Skin epidermis (tissue), 12 donors: ENCODE results near the gene LY6G6D.

Experiments
- H3K27ac ChIP-seq, 21 experiments: fragments of 200-600 bp; sonication (generic) in 11 of 21; one replicate each; pipeline ENCODE4 v1.5.0; 2020; ENCODE audit warnings: mild to moderate bottlenecking in 3 of 21, inconsistent platforms in 2 of 21, moderate library complexity in 2 of 21
- H3K4me3 ChIP-seq, 7 experiments: fragments of 200-600 bp; sonication (generic) in 2 of 7; one replicate each; pipeline ENCODE4 v1.5.0; 2020; ENCODE audit warnings: inconsistent platforms in 2 of 7, mild to moderate bottlenecking in 2 of 7, moderate library complexity in 1 of 7

Gene LY6G6D

GRCh38 chr6:31729979-31730630 lies 15.0 kb downstream of the LY6G6D start:
- Histone ChIP-seq H3K4me3 (peak overlapping the region; percentile 52 to 82 (median 77)), H3K27ac (peak overlapping the region; percentile 51 to 95 (median 89))

DNA sequence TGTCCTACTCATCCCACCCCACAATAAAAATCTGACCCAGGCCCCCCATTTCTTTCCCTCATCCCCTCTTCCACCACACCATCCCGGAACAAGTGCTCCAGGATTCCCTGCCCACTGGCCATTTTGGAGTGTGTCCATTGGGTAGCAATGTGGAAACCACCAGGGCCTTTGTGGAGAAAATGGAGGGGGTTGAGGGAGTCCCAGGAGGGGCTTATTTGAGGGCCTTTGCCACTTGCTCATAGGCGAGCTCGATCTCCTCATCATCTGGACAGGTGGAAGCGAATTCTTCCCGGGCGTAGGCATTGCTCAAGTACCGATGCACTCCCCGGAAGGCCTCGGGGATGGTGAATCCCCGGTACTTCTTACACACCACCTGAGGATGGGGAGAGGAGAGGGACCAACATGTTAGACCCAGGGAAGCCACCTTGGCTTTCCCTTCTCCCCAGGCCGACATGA lies 15.5 kb downstream of the LY6G6D start:
- Histone ChIP-seq H3K4me3 (peak overlapping the region in 3 of 7 experiments; percentile 81 to 82 (median 82)), H3K27ac (peak overlapping the region in 16 of 21 experiments; percentile 83 to 95 (median 91))

DNA sequence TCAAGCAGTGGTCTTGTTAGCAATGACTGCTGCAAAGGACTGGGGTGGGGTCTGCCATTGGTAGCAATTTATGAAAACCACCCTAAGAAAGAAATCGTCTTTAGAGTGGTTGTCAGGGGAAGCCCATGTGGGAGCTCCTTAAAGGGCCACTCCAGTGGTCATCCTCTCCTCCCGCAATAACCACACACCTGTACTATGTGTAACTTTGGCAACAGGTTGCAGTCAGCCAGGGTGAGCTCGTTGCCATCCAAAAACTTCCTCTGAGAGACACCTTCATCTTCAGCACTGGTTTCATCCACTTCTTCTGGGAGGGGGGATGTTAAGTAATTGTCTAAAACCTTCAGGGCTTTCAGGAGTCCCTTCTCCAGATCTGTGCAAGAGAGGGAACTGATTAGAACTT lies 16.9 kb downstream of the LY6G6D start:
- H3K27ac ChIP-seq, result peak overlapping the region in 3 of 21 experiments; percentile 12 to 39 (median 15)
- no peak overlapping the region for H3K4me3 ChIP-seq

DNA sequence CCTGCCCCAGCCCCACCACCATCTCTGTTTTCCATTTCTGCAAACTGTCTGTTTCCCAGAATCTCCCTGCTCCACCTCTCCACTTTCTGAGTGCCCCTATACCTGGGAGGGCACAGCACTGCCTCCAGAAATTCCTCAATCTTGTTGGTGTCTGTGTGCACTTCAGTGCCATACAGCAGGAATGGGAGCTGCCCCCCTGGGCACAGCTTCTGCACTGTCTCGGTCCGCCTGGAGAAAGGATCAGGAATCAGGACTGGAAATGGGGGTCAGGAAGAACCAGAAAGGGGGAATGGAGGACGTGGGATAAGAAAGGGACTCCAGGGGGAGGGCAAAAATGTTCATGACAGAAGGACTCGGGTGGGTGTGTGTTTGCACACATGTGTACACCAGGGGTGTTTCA lies 18.6 kb downstream of the LY6G6D start:
- peak overlapping the region in 18 of 21 experiments; percentile 83 to 100 (median 96) for H3K27ac ChIP-seq
- H3K4me3 ChIP-seq, result peak overlapping the region in 2 of 7 experiments; percentile 55 to 80

DNA sequence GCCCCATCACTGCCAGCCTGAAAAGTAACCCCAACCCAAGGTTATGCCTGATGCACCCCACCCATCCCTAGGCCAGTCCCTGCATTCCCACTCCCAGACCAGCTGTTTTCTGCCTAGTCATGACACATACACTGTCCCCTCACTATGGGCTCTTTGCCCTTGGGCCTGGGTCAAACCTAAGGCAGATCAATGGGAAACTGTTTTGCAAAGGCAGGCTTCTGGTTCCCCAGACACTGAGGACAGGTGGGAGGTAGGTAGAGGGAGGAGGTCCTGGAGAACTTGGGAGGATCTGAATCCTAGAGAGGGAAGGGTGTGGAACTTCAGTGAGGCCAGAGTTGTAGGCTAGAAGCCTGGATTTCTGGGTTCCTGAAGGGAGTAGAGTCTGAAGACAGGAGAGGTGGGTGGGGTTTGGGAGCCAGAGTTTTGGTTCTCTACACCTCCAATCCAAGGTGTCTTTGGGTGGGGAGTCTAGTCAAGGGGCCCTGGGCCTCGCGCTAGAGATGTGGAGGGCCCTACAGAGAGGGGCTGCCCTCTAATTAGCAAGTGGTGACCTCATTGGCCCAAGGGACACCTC lies 19.2 kb downstream of the LY6G6D start:
- Histone ChIP-seq H3K4me3 (peak overlapping the region; percentile 48 to 85 (median 71)), H3K27ac (peak overlapping the region in 20 of 21 experiments; percentile 81 to 100 (median 95))

- H3K27ac ChIP-seq, result peak overlapping the region; percentile 68 to 100 (median 95)
- peak overlapping the region; percentile 48 to 85 (median 71) for H3K4me3 ChIP-seq
Observed at GRCh38 chr6:31734821-31735406, 19.8 kb downstream of the LY6G6D start.

- H3K27ac ChIP-seq, result peak within 1 kb of the TSS; percentile 68 to 100 (median 95)
Observed at GRCh38 chr6:31736021-31736767, 21.0 kb downstream of the LY6G6D start, which contains the start of gene CLIC1. Gene CLIC1 (minus strand): TSS chr6:31736530. CDS start chr6:31736300, 230 bp downstream.

GRCh38 chr6:31736768-31737314 lies 21.7 kb downstream of the LY6G6D start:
- H3K27ac ChIP-seq, result peak overlapping the region; percentile 68 to 100 (median 95)
- H3K4me3 ChIP-seq, result peak overlapping the region; percentile 48 to 85 (median 71)

More at GRCh38 chr6:31736021-31736767, 21.0 kb downstream of the LY6G6D start, which contains the start of gene CLIC1:
- peak within 1 kb of the TSS; percentile 48 to 85 (median 71) for H3K4me3 ChIP-seq

GRCh38 chr6:31737315-31737990 lies 22.3 kb downstream of the LY6G6D start:
- peak overlapping the region in 20 of 21 experiments; percentile 81 to 100 (median 95) for H3K27ac ChIP-seq

DNA sequence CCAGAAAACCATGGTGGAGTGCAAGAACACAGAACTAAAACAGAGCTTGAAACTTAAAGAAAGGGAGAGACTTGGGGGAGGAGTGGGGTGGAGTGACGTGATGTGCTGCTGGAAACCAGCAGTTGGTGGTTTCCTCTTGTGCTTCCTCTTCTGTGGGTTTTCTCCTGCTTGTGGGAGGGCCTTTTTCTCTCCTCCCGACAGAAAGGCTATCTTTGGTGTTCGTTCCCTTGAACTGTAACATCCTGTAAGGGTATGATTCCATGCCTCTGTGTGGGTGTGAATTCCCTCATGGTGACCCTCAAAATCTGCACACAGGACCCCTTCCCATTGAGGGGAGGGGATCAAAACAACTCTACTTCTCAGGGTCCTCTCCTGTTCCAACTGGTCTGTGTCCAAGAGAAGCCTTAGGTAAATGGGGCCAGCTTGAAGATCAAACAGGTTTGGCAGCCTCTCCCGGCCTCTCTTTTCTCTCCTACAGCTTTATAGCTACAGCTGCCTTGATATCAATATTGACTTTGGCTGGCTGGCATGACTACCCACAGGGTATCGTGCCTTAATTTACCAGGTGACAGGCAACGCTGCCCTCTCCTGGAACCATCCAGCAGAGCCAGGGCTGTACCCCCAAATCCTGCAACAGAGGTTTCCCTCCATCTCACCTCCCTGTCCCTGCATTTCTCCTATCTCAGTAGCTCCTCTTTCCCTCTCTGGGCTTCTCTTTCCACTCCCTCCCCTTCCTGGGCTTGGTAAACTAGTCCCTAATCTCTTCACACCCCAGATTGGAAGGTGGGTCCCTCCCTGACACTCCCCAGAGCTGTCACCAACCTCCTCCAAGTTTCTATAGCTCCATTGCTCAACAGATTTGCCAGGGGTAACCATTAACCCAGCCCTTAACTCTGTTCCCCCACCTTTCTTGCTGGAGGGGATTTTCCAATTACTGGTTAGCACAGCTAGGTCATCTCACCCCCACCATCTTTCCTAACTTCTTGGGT lies 23.1 kb downstream of the LY6G6D start:
- peak overlapping the region in 1 of 7 experiments; percentile 12 for H3K4me3 ChIP-seq
- peak overlapping the region in 20 of 21 experiments; percentile 81 to 100 (median 95) for H3K27ac ChIP-seq

More at GRCh38 chr6:31737315-31737990, 22.3 kb downstream of the LY6G6D start:
- H3K4me3 ChIP-seq, result peak overlapping the region in 3 of 7 experiments; percentile 3 to 80 (median 12)

GRCh38 chr6:31739639-31740396 lies 24.7 kb downstream of the LY6G6D start, which contains the start of gene MSH5:
Gene MSH5 (plus strand): TSS chr6:31740005. CDS start chr6:31740467, 462 bp downstream.
- Histone ChIP-seq H3K27ac (peak within 1 kb of the TSS; percentile 19 to 100 (median 95)), H3K4me3 (peak within 1 kb of the TSS; percentile 57 to 80 (median 70))

- Histone ChIP-seq H3K27ac (peak overlapping the region; percentile 19 to 96 (median 77)), H3K4me3 (peak overlapping the region; percentile 57 to 80 (median 70))
Observed at GRCh38 chr6:31740397-31741223, 25.5 kb downstream of the LY6G6D start.

GRCh38 chr6:31741815-31742214 lies 26.7 kb downstream of the LY6G6D start:
- Histone ChIP-seq H3K4me3 (no peak overlapping the region), H3K27ac (peak overlapping the region in 1 of 21 experiments; percentile 3)

DNA sequence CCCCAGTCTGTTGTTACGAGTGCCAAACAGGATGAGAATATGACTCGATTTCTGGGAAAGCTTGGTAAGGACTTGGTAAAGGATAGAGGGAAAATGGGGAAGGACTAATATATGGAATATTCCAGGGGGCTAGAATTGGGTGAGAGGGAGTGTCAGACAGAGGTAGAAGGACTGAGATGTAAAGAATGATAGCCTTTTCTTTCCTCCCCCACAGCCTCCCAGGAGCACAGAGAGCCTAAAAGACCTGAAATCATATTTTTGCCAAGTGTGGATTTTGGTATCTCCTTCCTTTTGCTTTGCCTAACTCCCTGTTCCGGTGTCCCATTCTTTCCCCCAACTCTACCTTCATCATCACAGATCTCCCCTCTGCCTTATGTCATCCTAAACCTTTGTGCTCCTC lies 27.7 kb downstream of the LY6G6D start:
- H3K27ac ChIP-seq, result no peak overlapping the region
- H3K4me3 ChIP-seq, result no peak overlapping the region

DNA sequence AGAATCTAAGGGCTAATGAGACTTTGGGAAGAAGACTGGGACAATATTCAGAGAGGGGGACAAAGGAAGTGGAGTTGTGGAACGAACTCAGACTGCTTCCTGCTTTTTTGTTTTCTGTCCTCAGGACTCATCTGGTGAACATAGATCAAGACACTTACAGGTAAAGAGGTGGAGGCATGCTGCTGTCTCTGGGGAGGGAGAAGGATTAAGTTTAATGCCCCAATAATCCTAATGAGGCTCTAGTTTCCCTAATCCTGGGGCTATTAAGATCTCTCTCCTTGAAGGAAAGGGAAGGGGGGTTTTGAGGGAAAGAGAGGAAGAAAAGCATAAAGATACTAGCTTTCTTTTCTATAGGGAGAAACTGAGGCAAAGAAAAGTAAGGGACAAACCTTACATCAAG lies 29.3 kb downstream of the LY6G6D start:
- no peak overlapping the region for H3K4me3 ChIP-seq
- H3K27ac ChIP-seq, result no peak overlapping the region
